Measurements from ENCODE around the gene ATP9B. TPM values are rescaled to one million over a fixed set of nuclear protein-coding genes. Genes with fewer than 3 reads are reported as not detected.

ATP9B gene
- total and polyA plus RNA-seq, 10 of the 15 experiments (the other 5 are each of a cell fraction or from before 2014, with no cell fraction given): 0.74 to 20.7 (median 12.9) TPM

- Histone ChIP-seq H3K79me2 (ENCODE audit: control insufficient read depth, insufficient read depth, low read length) (no peaks in the 10 kb centered on the region), H4K20me1 (ENCODE audit: control insufficient read depth, insufficient read depth) (no peaks in the 10 kb centered on the region), H3K4me1 (ENCODE audit: control insufficient read depth, insufficient read depth, low read length) (no peaks in the 10 kb centered on the region), H3K36me3 (ENCODE audit: control insufficient read depth in 2 of 2, insufficient read depth in 2 of 2, low read length in 1 of 2) (peaks cover 18 to 22% of the 10 kb centered on the region in 2 experiments), H2AFZ (ENCODE audit: control insufficient read depth, low read depth, low read length) (no peak overlapping the region), H3K9me3 (replicated peaks; ENCODE audit: control insufficient read depth, insufficient read depth, low read length) (no peaks in the 10 kb centered on the region), H3K4me3 (no peak overlapping the region), H3K4me2 (ENCODE audit: control insufficient read depth, insufficient read depth) (no peak overlapping the region), H3K27me3 (replicated peaks in 1 of 2; ENCODE audit: control insufficient read depth in 2 of 2, insufficient read depth in 2 of 2, low read length in 1 of 2) (no peaks in the 10 kb centered on the region), H3K27ac (ENCODE audit: control insufficient read depth, insufficient read depth) (no peak overlapping the region), H3K9ac (ENCODE audit: control insufficient read depth, insufficient read depth, low read length) (no peak overlapping the region)
- WGBS (ENCODE audit: insufficient coverage, insufficient replicate concordance, low lambda C conversion rate, missing lambda C conversion rate): 72% methylated on average over 5 of the region's 5 CpGs
- no peak for DNase-seq (ENCODE audit: low read depth, low spot score)
- intact Hi-C loops (cut with micrococcal nuclease; ENCODE audit: unreplicated experiment) (no loop called here), in situ Hi-C loops (cut with MboI) (no loop called here)
- no peak for TF ChIP-seq PRDM15 (CRISPR knock-in tag; IDR thresholded peaks at IDR 0.05)
- TF ChIP-seq HDGF (IDR thresholded peaks at IDR 0.05): no peak
- no peak for TF ChIP-seq ZSCAN29 (IDR thresholded peaks at IDR 0.05)
- TF ChIP-seq NRF1 (conservative IDR thresholded peaks at IDR 0.05; ENCODE audit: low read depth, low read length): no peak
- TF ChIP-seq YY1 (IDR thresholded peaks at IDR 0.05; ENCODE audit: low read depth, low read length): no peak
- TF ChIP-seq RFX5 (IDR thresholded peaks at IDR 0.05; ENCODE audit: low read depth, low read length): no peak
- TF ChIP-seq ELK1 (IDR thresholded peaks at IDR 0.05; ENCODE audit: low read depth, low read length): no peak
- TF ChIP-seq MXI1 (IDR thresholded peaks at IDR 0.05; ENCODE audit: low read depth, low read length): no peak
- no peak for TF ChIP-seq YBX1 (IDR thresholded peaks at IDR 0.05)
- TF ChIP-seq POU2F2 (IDR thresholded peaks at IDR 0.05; ENCODE audit: borderline replicate concordance, low read depth, low read length): no peak
- TF ChIP-seq CBX3 (IDR thresholded peaks at IDR 0.05; ENCODE audit: borderline replicate concordance, low read depth): no peak
- no peak for TF ChIP-seq STAT3 (IDR thresholded peaks at IDR 0.05; ENCODE audit: low read depth, low read length)
- TF ChIP-seq MYB (IDR thresholded peaks at IDR 0.05; ENCODE audit: borderline replicate concordance, low read depth, low read length): no peak
- no peak for TF ChIP-seq IKZF1 (conservative IDR thresholded peaks at IDR 0.05)
- no peak for TF ChIP-seq MTA3 (IDR thresholded peaks at IDR 0.05; ENCODE audit: borderline replicate concordance, low read length)
- no peak for TF ChIP-seq RB1 (IDR thresholded peaks at IDR 0.05; ENCODE audit: borderline replicate concordance)
- no peak for TF ChIP-seq CHD1 (IDR thresholded peaks at IDR 0.05; ENCODE audit: low read depth, low read length)
- ChIA-PET SMC1A (ENCODE audit: uncharacterized antibody, unreplicated experiment) (no interaction called here), RAD21 (ENCODE audit: unreplicated experiment) (no interaction called here), CTCF (no interaction called here), POLR2A (no interaction called here)
- no peak for ATAC-seq
- no TSS peak for BruUV-seq (replicated peaks)
- FAIRE-seq: no peak
Measured at GRCh38 chr18:79348066-79348465, 278.9 kb downstream of the ATP9B start.
